Upper lobe of right lung (tissue), 1 donor: ENCODE results near the gene FEN1. TPM values are rescaled to one million over a fixed set of nuclear protein-coding genes. Genes with fewer than 3 reads are reported as not detected.

Experiments
- ATAC-seq: fragments of 200-7000 bp; cut with Tn5 transposase; one replicate; pipeline ENCODE4 v1.9.1; 2020; ENCODE audit warnings: mild to moderate bottlenecking, moderate library complexity
- DNase-seq: peaks from one replicate; pipeline ENCODE4 v3.0.0-alpha.2; 2020
- H3K27ac ChIP-seq: fragments of 200-600 bp; one replicate; pipeline ENCODE4 v1.8.0; 2022
- H3K27me3 ChIP-seq: fragments of 200-600 bp; one replicate; pipeline ENCODE4 v1.8.0; 2022; ENCODE audit warnings: mild to moderate bottlenecking
- H3K36me3 ChIP-seq: fragments of 200-600 bp; one replicate; pipeline ENCODE4 v1.8.0; 2022
- H3K4me1 ChIP-seq: fragments of 200-600 bp; one replicate; pipeline ENCODE4 v1.8.0; 2022
- H3K4me3 ChIP-seq: fragments of 200-600 bp; one replicate; pipeline ENCODE4 v1.8.0; 2022; ENCODE audit warnings: mild to moderate bottlenecking
- H3K9me3 ChIP-seq: fragments of 200-600 bp; one replicate; pipeline ENCODE4 v1.8.0; 2022
- CTCF ChIP-seq: fragments of 200-600 bp; IDR thresholded peaks from one replicate; pipeline ENCODE4 v1.8.0; 2022; ENCODE audit warnings: antibody characterized with exemption
- intact Hi-C: fragments of 100-400 bp; cut with DNase I; formaldehyde crosslinking; loops from one replicate; pipeline ENCODE4 v1.11.0; 2022
- total RNA-seq: library from RNA; stranded (reverse); fragmentation: NEBNext Ultra II Directional; extraction: Animal tissue kit (Norgen Biotek cat#: 25700); gene quantifications from one replicate; pipeline ENCODE4 v1.2.1, GENCODE V29; 2021
- donor health status: DM: no; HTN: yes; CAD: no; lungs with severe emphysema.

Gene FEN1
- total RNA-seq, 1 donor from 2014 or later = 4.9 TPM

GRCh38 chr11:61783717-61784505 lies 8.8 kb upstream of the FEN1 start:
- DNase-seq (peak; percentile 57), ATAC-seq (no peak)
- H3K4me3 ChIP-seq = no peak overlapping the region
- intact Hi-C loops = loop anchor here (10.0 kb wide), 1 partner anchor 301 kb away; no protein-coding TSS in a partner anchor
- H3K9me3 ChIP-seq = no peaks in the 10 kb centered on the region
- H3K27me3 ChIP-seq = no peaks in the 10 kb centered on the region
- no peak for TF ChIP-seq CTCF
- H3K4me1 ChIP-seq = no peaks in the 10 kb centered on the region
- H3K27ac ChIP-seq = no peak overlapping the region
- peaks cover 45% of the 10 kb centered on the region for H3K36me3 ChIP-seq

- no peaks in the 10 kb centered on the region for H3K9me3 ChIP-seq
- no peak overlapping the region for H3K27ac ChIP-seq
- H3K36me3 ChIP-seq = peaks cover 50% of the 10 kb centered on the region
- no peak for TF ChIP-seq CTCF
- intact Hi-C loops = loop anchor here (10.0 kb wide), 1 partner anchor 300 kb away; no protein-coding TSS in a partner anchor
- H3K4me1 ChIP-seq = no peaks in the 10 kb centered on the region
- DNase-seq = no peak
- no peak overlapping the region for H3K4me3 ChIP-seq
- ATAC-seq = no peak
- H3K27me3 ChIP-seq = no peaks in the 10 kb centered on the region
Measured at GRCh38 chr11:61784506-61784805, 8.3 kb upstream of the FEN1 start.

GRCh38 chr11:61785837-61786402 lies 6.8 kb upstream of the FEN1 start:
- no peak for TF ChIP-seq CTCF
- H3K36me3 ChIP-seq = peaks cover 63% of the 10 kb centered on the region
- ATAC-seq = no peak
- H3K4me1 ChIP-seq = no peaks in the 10 kb centered on the region
- H3K9me3 ChIP-seq = no peaks in the 10 kb centered on the region
- intact Hi-C loops = loop anchor here (10.0 kb wide), 1 partner anchor 299 kb away; no protein-coding TSS in a partner anchor
- H3K27ac ChIP-seq = no peak overlapping the region
- DNase-seq = peak; percentile 60
- no peak overlapping the region for H3K4me3 ChIP-seq
- H3K27me3 ChIP-seq = no peaks in the 10 kb centered on the region

GRCh38 chr11:61787928-61788491 lies 4.7 kb upstream of the FEN1 start:
- no peak for DNase-seq
- Histone ChIP-seq H3K27me3 (no peaks in the 10 kb centered on the region), H3K4me1 (peaks cover 8% of the 10 kb centered on the region), H3K27ac (no peak overlapping the region), H3K36me3 (peaks cover 63% of the 10 kb centered on the region), H3K9me3 (no peaks in the 10 kb centered on the region), H3K4me3 (no peak overlapping the region)
- intact Hi-C loops = loop anchor here (10.0 kb wide), 1 partner anchor 297 kb away; no protein-coding TSS in a partner anchor
- peak; percentile 11 for ATAC-seq
- TF ChIP-seq CTCF = peak; percentile 25

- peak; percentile 60 for ATAC-seq
- no peak for DNase-seq
- Histone ChIP-seq H3K27me3 (no peaks in the 10 kb centered on the region), H3K9me3 (no peaks in the 10 kb centered on the region), H3K4me1 (peaks cover 18% of the 10 kb centered on the region), H3K27ac (peak overlapping the region; percentile 99), H3K4me3 (peak overlapping the region; percentile 85), H3K36me3 (peaks cover 39% of the 10 kb centered on the region)
- intact Hi-C loops = loop anchor here (10.0 kb wide), 1 partner anchor 323 kb away; no protein-coding TSS in a partner anchor
- TF ChIP-seq CTCF = peak; percentile 8
Measured at GRCh38 chr11:61791737-61792309, 888 bp upstream of the FEN1 start.
